ENCODE data around the gene SLC9C1.
"Not testable (repeated sequence)": the region's sequence is repeated elsewhere in the genome, so short reads cannot be mapped to it uniquely, and the experiment has no call there.

The SLC9C1 gene

DNA sequence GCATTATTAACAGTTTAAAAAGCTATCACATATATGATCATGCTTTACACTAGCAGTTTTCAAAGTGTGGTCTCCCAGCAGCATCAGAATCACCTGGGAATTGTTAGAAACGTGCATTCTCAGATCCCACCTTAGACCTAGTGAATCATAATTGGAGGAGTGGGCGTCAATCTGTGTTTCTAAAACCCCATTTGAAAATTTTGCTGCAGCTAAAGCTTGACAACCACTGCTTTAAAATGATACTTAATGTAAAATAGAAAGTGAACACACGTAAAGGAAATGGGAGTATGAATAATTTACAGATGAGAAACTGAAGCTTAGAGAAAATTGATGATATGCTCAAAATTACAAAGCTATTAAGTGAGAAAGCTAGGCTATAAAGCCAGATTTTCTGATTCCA is 62.3 kb downstream of the SLC9C1 start:
- in situ Hi-C loops (cut with MboI; ENCODE audit: low pct_unique_long_range_greater_than_20kb, low sequenced_read_pairs): no loop called here
- no peak for DNase-seq

DNA sequence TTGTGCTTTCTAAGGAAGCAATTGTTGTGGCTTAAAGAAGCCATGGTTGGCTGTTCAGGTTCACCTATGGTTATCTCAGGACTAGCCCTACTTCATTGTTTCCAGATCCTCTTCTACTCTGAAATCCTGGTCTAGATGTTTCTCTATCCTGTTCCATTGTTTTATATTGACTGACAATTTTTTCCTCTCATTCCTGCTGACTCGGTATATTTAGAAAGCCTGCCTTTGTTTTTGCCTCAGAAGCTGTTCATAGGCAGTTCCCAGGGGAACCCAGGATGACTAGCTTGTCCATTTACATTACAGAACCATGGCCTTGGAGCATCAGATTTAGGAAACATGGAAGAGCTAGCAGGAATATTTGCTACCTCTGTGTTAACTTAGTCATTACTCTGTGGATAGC is 64.0 kb downstream of the SLC9C1 start:
- in situ Hi-C loops (cut with MboI; ENCODE audit: low pct_unique_long_range_greater_than_20kb, low sequenced_read_pairs): no loop called here
- no peak for DNase-seq

DNA sequence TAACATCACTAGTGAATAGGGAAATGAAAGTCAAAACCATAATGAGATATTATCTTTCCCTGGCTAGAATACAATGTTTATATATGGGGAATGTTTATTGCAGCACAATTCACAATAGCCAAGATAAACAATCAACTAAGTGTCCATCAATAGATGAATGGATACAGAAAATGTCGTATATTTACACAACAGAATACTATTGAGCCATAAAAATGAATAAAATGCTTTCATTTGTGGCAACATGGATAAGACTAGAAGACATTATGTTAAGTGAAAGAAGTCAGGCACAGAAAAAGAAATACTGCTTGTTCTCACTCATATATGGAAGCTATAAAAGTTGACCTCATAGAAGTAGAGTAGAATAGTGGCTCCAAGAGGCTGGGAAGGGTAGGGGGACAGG is 65.2 kb downstream of the SLC9C1 start:
- in situ Hi-C loops (cut with MboI; ENCODE audit: low pct_unique_long_range_greater_than_20kb, low sequenced_read_pairs): no loop called here
- DNase-seq: no peak

DNA sequence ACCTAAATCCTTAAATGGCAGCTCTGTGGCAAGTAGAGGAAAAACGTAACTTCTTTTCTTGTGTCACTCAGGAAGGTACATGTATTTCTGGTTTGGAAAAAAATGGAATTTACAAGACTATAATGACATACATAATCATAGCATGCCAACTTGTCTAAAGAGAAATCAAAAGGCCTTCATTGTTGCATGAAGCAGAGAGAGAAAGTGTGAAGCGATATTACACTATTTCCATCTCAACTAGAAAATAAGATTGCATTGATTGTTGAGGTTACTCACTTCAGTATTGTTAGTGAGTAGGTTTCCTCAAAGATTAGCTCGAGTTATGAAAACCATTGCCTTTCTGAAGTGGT is 93.7 kb downstream of the SLC9C1 start:
- in situ Hi-C loops (cut with MboI; ENCODE audit: low pct_unique_long_range_greater_than_20kb, low sequenced_read_pairs): no loop called here
- no peak for DNase-seq

DNA sequence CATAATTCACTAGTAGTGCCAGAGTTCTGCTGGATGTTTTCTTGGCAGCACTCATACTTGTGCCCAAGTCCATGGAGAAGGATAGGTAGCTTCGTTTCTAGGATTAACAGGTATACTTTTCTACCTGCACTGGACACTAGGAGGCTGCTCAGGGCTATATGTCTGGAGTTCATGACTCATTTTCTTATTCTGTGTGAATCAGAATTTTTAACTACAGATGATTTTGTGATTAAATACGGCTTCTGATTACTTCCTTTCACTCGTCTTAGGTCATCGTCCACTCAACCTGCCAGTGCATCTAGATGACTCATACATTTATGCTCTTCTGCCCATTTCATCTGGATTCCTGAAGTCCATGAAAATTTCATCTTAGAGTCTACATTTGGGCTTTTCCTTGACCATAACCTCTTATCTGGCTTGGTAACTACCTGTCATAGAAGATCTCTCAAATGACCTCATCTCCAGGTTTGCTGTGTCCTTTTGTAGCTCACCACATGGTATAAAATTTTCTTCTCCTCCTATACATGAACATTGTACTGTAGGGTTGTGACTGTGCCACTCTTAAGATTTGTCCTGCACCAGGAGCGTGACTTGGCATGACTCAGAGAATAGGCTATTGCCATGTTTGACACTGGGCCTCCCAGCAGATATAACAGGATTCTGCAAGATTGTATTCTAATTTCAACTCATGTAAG is 94.2 kb downstream of the SLC9C1 start:
- in situ Hi-C loops (cut with MboI; ENCODE audit: low pct_unique_long_range_greater_than_20kb, low sequenced_read_pairs): no loop called here
- no peak for DNase-seq

- no peak for DNase-seq
- in situ Hi-C loops (cut with MboI; ENCODE audit: low pct_unique_long_range_greater_than_20kb, low sequenced_read_pairs): no loop called here
These were observed 96.9 kb downstream of the SLC9C1 start for GRCh38 chr3:112197131-112197530.

DNA sequence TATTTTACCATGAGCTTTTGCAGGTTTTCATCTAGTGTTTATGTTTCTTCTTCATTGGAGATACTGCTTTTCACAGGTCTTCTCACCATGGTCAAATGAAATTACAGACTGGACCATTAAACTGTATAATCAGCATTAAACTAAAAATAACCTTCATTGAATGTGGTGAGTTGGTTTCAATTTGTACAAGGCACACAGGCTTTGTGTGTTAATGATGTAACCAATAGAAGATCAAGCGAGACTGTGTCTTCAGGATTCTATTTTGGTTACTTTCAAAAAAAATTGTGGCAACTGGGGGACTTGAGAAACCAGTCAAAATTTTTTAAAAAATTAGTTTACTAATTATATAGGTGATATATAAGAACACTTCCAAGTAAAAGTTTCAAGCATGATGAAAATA is 106.7 kb downstream of the SLC9C1 start:
- in situ Hi-C loops (cut with MboI; ENCODE audit: low pct_unique_long_range_greater_than_20kb, low sequenced_read_pairs): no loop called here
- DNase-seq: no peak

DNA sequence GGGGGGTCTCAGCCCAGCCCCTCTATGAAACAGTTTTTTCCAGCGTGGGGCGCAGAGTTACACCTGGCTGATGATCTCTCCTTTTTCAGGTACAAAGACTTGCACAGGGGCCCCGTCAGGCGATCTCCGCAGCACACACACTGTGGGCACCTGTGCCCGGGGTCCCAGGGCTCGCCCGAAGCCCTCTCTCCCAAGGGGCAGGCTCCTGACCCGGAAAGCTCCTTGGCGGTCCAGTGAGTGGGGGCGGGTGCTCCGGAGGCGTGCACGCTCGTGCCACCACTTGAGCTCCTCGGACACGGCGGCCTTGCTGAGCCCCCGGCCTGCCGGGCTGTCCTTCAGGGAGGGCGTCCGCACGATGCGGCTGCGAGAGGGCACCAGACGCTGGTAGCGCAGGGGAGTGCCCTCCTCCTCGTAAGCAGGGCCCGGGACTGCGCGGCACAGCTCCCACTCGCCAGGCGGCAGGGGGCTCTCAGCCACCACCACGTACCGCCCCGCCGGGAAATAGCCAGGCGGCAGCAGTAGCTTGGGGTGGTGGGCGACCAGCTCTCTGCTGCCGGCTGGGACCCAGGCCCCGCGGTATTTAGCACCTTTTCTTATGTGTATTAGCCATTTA is 108.5 kb downstream of the SLC9C1 start:
- DNase-seq; in situ Hi-C loops (cut with MboI; ENCODE audit: low pct_unique_long_range_greater_than_20kb, low sequenced_read_pairs): not testable (repeated sequence)

DNA sequence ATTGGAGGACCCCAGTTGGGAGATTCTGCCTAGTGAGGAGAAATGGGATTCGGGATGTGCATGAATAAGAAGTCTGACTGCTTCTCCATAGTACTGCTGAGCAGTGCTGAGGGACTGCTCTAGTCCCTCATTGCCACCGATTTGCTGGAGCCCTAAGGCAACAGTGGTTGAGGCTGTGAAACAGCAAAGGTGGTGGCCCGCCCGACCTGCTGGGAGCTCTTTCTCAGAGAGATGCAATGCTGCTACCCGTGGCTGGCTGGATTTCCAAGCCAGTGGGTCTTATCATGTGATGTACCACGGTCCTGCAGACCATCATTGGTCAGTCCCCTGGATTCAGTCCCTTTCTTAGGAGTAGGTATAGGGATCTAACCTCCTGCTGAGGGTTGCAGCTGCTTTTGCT is 118.4 kb downstream of the SLC9C1 start:
- in situ Hi-C loops (cut with MboI; ENCODE audit: low pct_unique_long_range_greater_than_20kb, low sequenced_read_pairs): no loop called here
- DNase-seq: no peak

- no peak for DNase-seq
These were observed 119.0 kb downstream of the SLC9C1 start for GRCh38 chr3:112175037-112175436.

GRCh38 chr3:112171144-112171543 is 122.9 kb downstream of the SLC9C1 start:
- DNase-seq: no peak
- in situ Hi-C loops (cut with MboI; ENCODE audit: low pct_unique_long_range_greater_than_20kb, low sequenced_read_pairs): no loop called here

More at GRCh38 chr3:112175037-112175436, 119.0 kb downstream of the SLC9C1 start:
- in situ Hi-C loops (cut with MboI; ENCODE audit: low pct_unique_long_range_greater_than_20kb, low sequenced_read_pairs): no loop called here

GRCh38 chr3:112170046-112170445 is 124.0 kb downstream of the SLC9C1 start:
- in situ Hi-C loops (cut with MboI; ENCODE audit: low pct_unique_long_range_greater_than_20kb, low sequenced_read_pairs): no loop called here
- DNase-seq: no peak

- no peak for DNase-seq
- in situ Hi-C loops (cut with MboI; ENCODE audit: low pct_unique_long_range_greater_than_20kb, low sequenced_read_pairs): no loop called here
These were observed 126.3 kb downstream of the SLC9C1 start for GRCh38 chr3:112167758-112168157.

- in situ Hi-C loops (cut with MboI; ENCODE audit: low pct_unique_long_range_greater_than_20kb, low sequenced_read_pairs): loop anchor here (25.0 kb wide), 1 partner anchor 363 kb away; no protein-coding TSS in a partner anchor
These were observed 144.9 kb downstream of the SLC9C1 start for GRCh38 chr3:112149136-112149535.

GRCh38 chr3:112143689-112144088 is 150.3 kb downstream of the SLC9C1 start:
- in situ Hi-C loops (cut with MboI; ENCODE audit: low pct_unique_long_range_greater_than_20kb, low sequenced_read_pairs): loop anchor here (25.0 kb wide), 1 partner anchor 369 kb away; no protein-coding TSS in a partner anchor
- DNase-seq: no peak

More at GRCh38 chr3:112149136-112149535, 144.9 kb downstream of the SLC9C1 start:
- no peak for DNase-seq

- in situ Hi-C loops (cut with MboI; ENCODE audit: low pct_unique_long_range_greater_than_20kb, low sequenced_read_pairs): loop anchor here (25.0 kb wide), 1 partner anchor 369 kb away; no protein-coding TSS in a partner anchor
- no peak for DNase-seq
These were observed 150.8 kb downstream of the SLC9C1 start for GRCh38 chr3:112143251-112143650.

DNA sequence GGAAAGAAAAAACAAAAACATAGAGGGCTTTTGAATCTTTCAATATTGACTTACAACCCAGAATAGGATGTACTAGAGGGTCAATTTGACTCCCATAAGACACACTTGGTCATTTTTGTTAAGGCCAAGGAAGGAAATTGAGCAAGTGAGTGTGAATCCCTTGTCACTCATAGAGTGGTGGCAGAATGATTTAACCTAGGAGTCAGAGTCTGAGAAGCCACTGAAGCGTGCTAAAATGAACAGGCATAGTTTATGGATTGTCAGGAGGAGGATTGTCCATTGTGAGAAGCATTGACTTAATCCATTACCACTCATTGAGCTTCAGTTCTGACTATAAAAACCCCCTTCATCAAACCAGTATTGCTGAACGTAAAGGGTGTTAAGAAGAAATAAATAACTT is 152.7 kb downstream of the SLC9C1 start:
- no peak for DNase-seq
- in situ Hi-C loops (cut with MboI; ENCODE audit: low pct_unique_long_range_greater_than_20kb, low sequenced_read_pairs): loop anchor here (25.0 kb wide), 1 partner anchor 371 kb away; no protein-coding TSS in a partner anchor

GRCh38 chr3:112140584-112140983 is 153.4 kb downstream of the SLC9C1 start:
- no peak for DNase-seq

DNA sequence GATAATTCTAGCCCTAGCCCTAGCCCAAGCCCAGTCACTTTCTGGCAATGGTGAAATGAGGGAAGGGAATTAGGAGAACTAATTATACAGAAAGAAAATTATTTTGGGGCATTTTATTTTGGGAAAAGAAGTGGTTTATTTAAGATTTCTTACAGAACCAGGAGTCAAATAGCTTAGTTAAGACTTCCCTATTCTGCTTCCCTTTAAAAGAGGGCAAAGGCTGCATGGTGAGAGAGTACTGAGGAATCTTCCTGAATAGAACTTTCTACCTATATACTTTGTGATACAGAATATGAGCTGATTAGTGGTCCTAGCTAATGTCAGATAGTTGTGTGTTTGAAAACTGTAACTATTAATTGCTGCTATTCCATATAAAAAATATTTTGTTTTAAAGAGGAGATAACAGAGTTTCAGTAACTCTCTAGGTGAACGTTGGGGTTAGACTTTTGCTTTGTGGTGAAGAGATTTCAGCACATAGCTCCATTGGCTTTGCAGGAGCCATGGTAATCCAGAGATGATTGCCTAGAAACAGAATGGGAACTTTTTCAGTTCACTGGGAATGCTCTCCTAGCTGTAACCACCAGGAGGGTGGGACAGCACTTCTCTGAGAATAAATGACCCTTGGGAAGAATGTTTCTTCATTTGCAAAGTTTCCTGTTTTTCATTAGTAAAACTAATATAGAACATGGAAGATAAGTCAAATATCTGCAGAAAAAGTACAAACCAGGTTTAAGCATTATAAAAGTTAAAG is 155.6 kb downstream of the SLC9C1 start:
- DNase-seq: no peak
- in situ Hi-C loops (cut with MboI; ENCODE audit: low pct_unique_long_range_greater_than_20kb, low sequenced_read_pairs): loop anchor here (25.0 kb wide), 1 partner anchor 374 kb away; no protein-coding TSS in a partner anchor

More at GRCh38 chr3:112140584-112140983, 153.4 kb downstream of the SLC9C1 start:
- in situ Hi-C loops (cut with MboI; ENCODE audit: low pct_unique_long_range_greater_than_20kb, low sequenced_read_pairs): loop anchor here (25.0 kb wide), 1 partner anchor 372 kb away; no protein-coding TSS in a partner anchor

DNA sequence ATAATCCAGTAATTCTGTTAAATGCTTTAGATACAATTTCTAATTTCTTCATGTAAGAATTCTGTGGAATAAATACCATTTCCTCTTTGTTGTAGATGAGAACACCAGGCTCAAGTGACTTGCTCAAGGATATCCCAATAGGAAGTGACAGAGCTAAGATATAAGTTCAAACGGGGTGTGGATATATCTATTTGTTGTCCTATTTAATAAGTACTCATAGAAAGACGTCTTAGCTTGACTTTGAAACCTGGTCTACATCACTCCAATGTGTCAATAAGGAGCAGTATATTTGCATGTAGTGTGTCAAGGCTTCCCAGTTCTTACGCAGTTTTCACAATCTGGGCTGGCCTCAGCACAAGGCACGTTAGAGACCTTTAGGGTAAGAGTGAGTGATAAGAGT is 156.2 kb downstream of the SLC9C1 start:
- in situ Hi-C loops (cut with MboI; ENCODE audit: low pct_unique_long_range_greater_than_20kb, low sequenced_read_pairs): loop anchor here (25.0 kb wide), 1 partner anchor 375 kb away; no protein-coding TSS in a partner anchor
- DNase-seq: no peak

Measured in KBM-7 (cell line).